ENCODE data around the gene CFL2.
"Not testable (repeated sequence)": the region's sequence is repeated elsewhere in the genome, so short reads cannot be mapped to it uniquely, and the experiment has no call there.

DNA sequence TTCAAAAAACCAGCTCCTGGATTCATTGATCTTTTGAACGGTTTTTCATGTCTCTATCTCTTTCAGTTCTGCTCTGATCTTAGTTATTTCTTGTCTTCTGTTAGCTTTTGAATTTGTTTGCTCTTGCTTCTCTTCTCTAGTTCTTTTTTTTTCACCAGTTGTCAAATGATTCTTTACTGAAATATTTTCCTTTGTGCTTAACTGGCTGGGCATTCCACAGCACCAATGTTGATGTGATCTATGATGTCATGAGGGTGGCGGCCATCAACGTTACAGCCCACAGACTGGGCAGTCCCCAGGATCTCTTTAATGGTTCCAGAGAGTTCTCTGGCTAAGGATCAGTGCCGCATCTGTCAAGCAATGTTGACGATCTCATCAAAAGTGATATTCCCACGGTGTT, 25.7 kb upstream of the CFL2 start:
- TF ChIP-seq, protein P1, sequence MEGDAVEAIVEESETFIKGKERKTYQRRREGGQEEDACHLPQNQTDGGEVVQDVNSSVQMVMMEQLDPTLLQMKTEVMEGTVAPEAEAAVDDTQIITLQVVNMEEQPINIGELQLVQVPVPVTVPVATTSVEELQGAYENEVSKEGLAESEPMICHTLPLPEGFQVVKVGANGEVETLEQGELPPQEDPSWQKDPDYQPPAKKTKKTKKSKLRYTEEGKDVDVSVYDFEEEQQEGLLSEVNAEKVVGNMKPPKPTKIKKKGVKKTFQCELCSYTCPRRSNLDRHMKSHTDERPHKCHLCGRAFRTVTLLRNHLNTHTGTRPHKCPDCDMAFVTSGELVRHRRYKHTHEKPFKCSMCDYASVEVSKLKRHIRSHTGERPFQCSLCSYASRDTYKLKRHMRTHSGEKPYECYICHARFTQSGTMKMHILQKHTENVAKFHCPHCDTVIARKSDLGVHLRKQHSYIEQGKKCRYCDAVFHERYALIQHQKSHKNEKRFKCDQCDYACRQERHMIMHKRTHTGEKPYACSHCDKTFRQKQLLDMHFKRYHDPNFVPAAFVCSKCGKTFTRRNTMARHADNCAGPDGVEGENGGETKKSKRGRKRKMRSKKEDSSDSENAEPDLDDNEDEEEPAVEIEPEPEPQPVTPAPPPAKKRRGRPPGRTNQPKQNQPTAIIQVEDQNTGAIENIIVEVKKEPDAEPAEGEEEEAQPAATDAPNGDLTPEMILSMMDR (IDR thresholded peaks at IDR 0.05), result not testable (repeated sequence)
- TF ChIP-seq POLR2A (IDR thresholded peaks at IDR 0.05), result not testable (repeated sequence)
